Measurements from ENCODE around the gene TREM1.
"Not testable (repeated sequence)": the region's sequence is repeated elsewhere in the genome, so short reads cannot be mapped to it uniquely, and the experiment has no call there.

Gene TREM1

DNA sequence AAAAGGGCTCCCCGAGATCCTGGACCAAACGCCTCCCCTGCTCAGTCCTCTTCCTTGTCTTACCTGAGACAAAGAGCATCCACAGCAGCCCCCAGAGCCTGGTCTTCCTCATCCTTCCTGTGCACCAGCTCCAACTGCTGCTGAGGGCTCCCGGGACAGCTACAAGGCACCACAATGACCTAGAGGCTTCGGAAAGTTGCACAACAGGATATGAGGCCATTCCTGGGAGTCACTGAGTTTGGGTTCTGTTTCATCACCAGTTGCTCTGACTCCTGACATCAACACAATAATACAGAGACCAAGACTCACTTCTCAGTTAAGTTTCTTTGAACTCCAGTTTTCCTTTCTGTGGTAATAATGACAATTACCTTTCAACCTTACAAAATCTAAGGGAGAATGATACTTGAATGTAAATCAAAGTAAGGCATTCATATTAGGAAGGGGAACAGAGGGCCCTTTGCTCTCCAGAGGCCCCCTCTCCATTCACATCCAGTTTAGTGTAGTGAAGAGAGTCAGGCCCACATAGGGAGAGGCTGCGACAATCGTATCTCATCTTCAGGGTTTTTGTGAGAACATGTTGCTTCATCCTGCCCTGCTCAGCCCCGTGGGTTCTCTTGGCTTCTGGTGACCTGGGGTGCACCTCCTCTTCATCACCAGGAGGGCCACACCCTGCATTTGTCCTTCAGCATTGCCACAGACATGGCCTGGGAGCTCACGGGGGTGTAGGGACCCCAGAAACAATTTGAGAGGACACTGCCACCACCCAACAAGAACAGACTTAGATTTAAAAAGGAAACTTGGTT is at the start of gene TREM1:
Gene TREM1 (minus strand): TSS at position 139 of the 803 bp plus-strand sequence. CDS start 27 bp downstream, at position 112.
- DNase-seq, result peak; percentile 25

DNA sequence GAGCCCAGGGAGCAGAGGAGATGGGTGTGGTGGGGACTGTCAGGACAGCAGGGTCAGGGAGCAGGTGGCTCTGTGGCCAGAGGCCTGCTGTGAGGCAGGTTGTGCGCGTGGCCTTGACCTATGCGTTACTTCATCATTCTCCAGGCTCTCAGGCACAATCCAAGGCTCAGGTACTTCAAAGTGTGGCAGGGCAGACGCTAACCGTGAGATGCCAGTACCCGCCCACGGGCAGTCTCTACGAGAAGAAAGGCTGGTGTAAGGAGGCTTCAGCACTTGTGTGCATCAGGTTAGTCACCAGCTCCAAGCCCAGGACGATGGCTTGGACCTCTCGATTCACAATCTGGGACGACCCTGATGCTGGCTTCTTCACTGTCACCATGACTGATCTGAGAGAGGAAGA is 49.5 kb upstream of the TREM1 start:
- no peak for DNase-seq

DNA sequence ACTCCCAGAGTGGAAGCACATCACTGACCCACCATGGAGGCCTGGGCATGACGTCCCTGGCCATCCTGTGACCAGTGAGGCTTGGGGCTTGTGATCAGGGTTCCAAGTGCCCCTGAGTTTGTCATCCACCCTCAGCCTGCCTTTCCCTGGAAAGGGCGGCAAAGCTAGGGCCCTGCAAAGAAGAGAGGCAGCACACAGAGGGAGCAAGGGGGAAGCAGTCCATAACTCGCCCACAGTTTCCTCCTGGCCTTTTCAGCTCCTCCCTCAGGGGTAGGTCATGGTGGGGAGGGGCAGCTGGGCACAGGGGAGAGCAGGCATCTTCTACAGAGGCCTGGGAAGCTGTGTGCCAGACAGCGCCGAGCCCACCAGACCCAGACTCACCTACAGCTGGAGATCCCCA is 48.8 kb upstream of the TREM1 start, which contains the start of gene NCR2:
Gene NCR2 (plus strand): TSS at position 313 of the 400 bp plus-strand sequence. CDS start 269 bp downstream, outside the sequence.
- DNase-seq, result no peak

DNA sequence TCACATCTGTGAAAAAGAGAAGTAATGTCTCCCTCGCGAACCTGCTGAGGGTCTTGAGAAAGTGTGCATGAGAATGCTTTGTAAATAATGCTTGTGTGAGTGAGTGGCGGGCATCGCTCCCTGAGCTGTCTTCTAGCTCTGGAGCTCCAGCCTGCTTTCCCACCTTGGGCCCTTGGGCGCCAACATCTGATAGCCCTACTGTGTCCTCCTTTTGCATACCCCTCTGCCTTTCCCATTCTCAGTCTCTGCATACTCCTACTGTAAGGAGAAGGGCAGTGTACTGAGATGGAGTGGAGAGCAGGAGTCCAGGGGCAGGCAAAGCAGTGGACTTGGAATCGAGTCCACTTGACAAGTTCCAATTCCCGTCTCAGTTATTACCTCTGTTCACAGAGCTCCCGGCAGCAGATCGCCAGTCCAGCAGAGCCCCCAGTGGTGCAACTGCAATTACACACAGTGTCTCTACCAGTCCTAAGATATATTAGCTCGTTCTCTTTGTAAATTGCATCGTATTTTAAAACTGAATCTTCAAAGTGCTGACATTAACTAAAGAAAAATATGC is 48.1 kb upstream of the TREM1 start:
- DNase-seq, result no peak

DNA sequence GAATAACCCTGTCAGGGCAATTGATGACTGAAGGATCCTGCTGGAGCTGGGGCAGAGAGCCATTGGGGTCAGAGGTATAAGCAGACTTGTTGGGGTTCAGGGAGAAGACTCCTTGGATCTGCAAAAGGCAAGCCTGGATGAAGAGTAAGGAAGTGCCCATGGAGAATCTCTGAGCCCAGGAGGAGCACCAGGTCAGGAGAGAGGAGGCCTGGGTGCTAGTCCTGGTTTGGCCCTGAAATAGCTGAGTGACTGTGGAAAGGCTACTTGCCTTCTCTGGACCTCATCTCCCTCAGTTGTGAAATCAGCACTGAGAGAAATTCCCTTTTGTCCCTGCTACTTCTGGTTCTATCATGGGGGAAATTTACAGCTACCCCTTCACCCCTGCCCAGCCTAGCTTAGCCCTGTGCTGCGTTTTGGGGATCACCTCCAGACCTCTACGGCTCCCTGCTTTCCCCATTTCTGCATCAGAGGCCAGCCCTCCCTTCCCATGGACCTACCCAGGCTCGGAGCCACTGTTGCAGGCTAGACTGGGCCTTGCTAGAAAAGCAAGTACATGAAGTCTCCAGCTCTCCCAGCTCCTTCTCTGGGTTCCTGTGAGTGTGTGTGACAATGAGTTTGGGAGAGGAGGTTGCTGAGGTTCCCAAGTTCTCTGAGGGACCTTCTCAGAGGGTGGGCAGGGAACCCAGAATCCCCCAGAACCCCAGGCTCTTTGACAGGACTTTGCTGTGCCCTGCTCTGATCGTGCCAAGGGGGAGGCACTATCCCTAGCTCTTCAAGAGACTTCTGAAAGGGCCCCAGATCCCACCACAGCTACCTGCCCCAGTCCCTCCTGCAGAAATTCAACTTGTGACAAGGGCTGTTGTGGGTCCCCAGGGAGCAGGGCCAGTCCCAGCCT is 46.6 kb upstream of the TREM1 start:
- DNase-seq, result no peak

DNA sequence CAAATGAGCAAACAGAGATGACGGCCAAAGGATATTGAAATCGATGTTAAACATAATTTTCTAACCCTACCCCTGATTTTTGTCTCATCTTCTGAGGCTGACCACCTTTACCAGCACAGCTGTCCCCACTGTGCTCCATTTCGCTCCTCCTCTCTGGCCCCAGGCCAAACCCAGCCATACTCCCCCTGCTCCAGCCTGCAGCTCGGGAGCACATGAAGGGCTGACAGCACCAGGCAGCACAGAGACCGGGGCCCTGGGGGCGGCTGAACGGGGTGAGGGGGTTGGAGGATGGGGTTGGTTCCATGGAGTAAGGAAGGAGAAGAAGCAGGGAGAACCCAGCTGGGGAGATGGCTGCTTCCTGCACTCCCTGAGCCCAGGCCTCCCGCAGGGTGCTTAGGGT is 45.8 kb upstream of the TREM1 start:
- no peak for DNase-seq

DNA sequence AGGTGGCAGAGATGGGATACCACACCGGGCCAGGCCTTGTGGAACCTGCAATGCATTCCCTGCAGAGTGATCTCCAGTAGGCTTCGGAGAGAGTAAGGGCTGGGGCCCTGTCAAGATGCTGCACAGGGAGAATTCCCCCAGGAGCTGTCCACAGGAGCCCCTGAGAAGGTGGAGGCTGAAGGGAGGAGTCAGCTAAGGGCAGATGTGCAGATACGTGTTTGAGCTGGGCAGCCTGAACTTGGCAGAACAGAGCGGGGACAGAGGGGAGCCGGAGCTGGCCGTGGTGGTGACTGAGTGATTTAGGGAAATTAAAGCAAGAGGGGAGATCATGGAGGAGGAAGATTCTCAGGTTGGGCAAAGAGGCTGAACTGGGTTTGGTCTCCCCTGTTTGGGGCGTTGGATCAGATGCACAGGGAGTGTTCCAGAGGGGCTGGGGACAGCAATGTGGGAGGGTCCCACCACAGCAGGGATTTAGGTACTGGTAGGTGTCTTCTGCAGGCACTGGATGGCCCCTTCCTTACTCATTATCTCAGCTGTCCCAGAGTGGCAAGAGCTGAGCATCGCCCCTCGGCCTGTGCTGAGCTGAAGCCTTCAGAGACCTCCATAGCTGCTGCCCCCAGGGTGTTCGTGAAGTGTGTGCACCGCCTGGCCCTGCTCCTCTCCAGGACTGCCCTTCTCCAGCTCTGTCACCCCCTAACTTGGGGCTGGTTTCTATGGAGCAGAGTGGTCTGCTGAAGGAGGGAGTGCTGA is 45.1 kb upstream of the TREM1 start:
- no peak for DNase-seq

DNA sequence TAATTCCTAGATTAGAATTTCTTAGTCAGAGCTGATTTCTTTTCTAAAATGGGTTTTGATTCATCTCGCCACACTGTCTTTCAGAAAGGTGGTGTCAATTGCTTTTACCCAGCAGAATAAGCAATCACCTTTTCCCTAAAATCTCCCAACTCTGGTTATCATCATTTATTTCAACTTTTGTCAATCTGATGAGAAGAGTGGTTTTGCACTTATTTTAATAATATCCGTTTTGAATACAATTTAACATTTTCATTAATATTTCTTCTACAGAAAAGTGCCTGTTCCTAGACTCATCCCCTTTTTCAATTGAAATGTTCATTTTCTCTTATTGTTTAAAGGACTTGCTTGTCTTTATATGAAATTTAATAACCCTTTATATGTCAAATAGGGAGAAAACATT is 40.7 kb upstream of the TREM1 start:
- DNase-seq, result no peak

DNA sequence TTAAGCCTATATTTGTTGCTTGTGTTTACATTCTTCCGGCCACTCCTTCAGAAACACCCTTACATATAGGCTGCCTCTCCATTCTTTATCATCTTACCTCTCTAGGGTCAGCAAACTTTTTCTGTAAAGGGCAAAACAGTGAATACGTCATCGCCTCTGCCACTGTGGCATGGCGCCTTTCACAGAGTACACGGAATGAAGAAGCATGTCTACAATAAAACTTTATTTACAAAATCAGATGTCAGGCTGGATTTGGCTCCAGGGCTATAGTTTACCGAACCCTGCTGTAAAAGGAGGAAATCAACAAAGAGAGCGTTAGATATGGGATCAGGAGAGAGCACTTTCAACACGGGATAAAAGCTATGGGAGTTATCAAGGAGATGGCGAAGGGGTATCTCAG is 39.6 kb upstream of the TREM1 start:
- no peak for DNase-seq

DNA sequence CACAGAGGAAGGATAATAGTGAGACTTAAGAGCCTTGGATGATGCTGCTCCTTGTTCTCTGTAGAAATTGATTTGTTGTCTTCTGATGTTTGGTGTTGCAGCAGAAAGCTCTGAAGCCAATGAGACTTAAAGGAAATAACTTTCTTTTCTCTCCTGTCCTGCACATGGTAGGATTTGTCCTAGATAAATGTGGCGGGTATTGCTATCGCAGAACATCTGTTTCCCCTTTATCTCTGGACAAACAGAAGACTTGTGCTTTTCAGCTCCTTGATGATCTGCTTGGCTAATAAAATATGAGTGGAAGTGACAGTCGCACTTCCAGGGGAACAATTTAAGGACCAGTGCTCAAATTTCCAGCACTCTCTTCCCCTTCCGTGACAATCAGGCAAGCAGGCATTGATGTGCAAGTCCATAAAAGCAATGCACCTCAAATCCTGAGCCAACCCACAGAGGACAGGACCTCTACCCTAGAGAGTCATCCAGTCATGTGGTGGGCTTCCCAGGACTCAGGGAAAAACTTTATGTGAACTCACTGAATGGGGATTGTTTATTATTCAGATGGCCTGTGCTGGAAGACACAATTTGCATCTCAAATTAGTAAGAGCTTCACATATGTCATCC is 39.1 kb upstream of the TREM1 start:
- no peak for DNase-seq

DNA sequence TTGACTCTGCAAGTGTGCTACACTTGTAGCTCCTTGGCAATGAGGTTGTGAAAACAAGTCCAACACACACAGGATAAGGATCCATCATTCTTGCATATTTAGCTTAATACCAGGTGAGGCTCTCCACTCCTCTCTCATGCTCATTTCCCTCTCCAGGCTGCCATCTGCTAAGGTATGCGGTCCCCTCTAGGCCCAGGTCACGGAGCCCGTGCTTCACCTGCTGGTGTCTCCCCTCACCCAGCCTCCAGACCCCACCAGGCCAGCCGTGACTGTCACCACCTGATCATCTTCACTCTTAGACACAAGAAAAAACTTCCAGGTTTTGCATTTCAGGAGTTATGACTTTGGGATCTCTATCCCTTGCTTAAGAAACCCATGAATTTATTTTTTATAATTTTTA is 34.7 kb upstream of the TREM1 start:
- no peak for DNase-seq

DNA sequence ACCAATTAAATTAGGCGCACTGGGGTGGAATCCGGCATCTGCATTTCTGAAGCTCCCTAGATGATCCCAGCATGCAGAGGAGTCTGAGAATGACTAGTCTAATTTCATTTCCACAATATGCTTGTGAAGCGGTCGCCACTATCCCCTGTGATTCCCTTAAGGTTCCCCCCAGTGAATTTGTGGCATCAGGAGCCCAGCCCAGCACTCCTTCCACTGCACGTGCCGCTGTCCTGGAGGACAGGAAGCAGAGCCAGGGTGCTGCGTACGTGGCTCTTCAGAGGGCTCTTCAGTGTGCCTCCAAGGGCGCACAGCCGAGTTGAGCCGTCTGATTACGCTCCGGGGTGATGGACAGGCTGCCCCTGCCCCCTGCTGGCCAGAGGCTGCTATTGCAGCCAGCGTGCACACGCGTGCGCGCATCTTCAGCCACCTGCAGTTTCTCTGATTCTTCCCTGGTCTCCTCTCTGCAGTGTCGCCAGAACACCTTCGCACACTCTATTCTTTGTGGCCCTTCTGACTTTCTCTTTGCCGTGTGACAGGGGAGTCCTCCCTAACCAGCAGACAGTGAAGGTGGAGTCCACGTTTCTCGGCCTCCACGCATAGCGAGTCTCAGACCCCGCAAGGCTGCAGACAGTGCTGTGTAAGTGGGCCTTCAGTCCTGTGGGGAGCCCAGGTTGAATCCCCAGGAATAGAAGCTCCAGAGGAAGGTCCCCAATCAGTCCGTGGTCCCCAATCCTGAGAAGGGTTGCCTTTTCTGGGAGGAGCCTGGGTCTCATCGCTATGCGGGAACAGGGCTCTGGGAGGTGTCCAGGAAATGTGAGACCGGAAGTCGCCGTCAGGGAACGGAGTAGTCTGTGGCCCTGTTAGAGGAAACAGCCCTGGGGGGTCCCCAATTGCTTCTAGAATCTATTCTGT is 32.4 kb upstream of the TREM1 start:
- DNase-seq, result peak; percentile 92

DNA sequence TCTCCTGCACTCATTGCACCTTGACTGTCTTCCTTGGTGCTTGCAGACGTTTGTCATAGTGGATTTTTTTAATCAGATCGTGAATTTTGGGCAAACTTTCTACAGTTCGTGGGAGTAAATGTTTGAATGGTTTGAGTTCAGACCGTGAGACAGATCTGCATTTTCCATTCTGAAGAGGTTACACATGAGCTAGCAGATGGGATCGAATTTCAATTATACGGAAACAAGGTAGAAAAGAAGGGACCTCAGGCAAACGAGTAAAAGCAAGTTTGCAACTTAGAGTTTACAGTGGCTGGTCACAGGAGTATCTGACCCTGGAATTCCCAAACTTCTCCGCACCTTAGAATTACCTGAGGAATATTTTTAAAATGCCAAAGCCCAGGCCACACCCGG is 31.8 kb upstream of the TREM1 start:
- peak; percentile 83 for DNase-seq

DNA sequence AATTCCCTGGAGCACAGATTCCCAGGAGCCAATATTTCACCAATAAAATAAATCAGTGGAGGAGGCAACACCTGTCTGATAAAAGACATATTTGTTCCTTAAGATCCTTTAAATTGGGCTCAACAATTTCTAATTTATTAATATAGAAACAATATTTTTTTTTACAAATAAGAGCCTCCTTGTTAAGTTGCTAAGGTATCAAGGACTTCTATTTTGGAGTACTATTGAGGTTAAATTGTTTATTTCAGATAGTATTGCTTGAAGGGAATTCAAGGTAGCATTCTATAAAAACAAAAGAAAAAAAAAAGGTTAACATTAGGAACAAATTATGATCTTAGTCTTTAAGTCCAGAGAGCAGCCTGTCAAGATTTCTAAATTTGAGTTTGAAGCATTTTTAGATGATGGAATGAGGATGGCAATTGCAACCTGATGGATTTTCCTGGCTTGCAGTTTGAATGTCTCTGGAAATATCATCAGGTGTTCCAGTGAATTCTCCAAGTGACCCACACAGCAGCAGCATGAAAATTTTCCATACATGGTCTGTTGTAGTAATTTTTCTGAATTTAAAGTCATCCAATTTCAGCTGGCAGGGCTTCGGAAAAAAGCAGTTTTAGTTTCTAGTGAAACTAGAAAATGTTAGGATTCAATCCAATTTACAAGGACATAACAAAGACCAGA is 29.6 kb upstream of the TREM1 start:
- DNase-seq, result peak; percentile 75

DNA sequence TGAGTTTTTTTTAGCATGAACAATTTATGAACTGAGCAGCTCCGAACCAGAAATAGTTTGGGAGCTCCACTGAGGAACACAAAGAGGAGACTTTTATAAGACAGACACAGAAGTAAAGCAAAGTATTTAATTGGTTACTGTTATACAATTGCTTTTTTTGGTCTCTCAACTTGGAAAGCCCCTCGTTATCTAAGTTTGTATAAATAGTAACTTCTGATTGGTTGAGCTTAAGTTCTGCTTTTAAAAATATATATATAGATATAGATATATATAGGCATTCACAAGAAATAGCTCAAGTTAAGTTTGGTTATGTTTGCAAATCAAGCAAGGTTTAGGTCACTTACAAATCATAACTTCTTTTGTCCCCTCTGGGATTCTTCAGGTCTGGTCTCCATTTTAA is 28.7 kb upstream of the TREM1 start:
- no peak for DNase-seq

DNA sequence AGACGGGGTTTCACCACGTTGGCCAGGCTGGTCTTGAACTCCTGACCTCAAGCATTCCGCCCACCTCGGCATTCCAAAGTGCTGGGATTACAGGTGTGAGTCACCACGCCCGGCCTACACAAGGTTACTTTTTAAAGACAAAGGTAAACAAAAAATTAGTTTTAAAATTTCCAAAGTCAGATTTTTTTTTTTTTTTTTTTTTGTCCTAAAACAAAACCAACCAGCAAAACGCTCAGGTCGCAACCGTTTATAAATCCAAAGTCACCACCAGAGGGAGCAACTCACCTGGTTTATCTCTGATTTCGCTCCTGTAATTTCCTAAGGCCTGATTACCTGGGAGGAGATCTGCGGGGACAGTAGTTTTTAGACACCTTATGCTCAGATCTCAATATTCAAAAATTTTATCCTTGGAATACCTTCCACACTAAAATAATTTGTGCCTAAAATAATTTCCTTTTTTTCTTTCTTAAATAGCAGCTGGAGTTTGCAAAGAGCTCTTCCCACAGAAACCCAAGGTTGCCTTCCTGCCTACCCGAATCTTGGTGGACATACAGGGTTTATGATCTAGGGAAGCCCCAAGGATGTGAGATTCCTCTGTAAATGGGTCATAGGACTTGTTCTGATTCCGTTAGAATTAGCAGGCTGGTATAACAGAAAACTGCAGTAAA is 19.8 kb upstream of the TREM1 start:
- DNase-seq, result peak; percentile 36

DNA sequence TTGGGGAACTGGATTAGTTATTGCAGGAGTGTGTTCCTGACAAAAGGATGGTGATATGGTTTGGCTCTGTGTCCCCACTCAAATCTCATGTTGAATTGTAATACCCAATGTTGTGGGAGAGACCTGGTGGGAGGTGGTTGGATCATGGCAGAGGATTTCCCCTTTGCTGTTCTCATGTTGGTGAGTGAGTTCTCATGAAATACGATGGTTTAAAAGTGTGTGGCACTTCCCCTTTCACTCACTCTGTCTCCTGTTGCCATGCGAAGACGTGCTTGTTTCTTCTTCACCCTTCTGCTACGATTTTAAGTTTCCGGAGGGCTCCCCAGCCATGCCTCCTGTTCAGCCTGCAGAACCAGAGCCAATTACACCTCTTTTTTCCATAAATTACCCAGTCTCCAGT is 16.2 kb upstream of the TREM1 start:
- no peak for DNase-seq

DNA sequence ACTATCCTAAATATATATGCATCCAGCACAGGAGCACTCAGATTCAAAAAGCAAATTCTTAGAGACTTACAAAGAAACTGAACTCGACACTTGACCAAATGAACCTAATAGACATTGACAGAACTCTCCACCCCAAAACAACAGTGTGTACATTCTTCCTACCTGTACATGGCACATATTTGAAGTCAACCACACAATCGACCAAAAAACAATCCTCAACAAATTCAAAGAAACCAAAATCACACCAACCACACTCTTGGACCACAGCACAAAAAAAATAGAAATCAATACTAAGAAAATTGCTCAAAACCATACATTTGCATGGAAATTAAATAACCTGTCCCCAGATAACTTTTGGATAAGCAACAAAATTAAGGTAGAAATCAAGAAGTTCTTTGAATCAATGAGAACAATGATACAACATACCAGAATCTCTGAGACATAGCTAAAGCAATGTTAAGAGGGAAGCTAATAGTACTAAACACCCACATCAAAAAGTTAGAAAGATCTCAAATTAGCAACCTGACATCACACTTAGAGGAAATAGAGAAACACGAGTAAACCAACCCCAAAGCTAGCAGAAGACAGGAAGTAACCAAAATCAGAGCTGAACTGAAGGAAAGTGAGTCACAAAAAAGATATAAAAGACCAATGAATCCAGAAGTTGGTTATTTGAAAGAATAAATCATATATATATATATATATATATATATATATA is 12.5 kb upstream of the TREM1 start:
- DNase-seq, result no peak

DNA sequence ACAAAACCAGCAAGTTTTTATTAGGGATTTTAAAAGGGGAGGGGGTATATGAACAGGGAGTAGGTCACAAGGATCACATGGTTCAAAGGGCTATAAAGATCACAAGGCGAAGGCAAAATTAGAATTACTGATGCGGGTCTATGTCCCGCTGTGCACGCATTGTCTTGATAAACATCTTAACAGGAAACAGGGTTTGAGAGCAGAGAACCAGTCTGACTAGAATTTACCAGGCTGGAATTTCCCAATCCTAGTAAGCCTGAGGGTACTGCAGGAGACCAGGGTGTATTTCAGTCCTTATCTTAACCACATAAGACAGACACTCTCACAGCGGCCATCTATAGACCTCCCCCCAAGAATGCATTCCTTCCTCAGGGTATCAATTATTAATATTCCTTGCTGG is 10.8 kb upstream of the TREM1 start:
- DNase-seq, result not testable (repeated sequence)
